NB4 (cell line): ENCODE measurements around the gene KLRK1.
"Not testable (repeated sequence)": the region's sequence is repeated elsewhere in the genome, so short reads cannot be mapped to it uniquely, and the experiment has no call there.

Experiments
- DNase-seq: peaks from one replicate; pipeline ENCODE4 v3.0.0; 2010; ENCODE audit warnings: low read depth
- H3K4me3 ChIP-seq: one replicate; pipeline ENCODE4 v1.5.1; 2011; ENCODE audit warnings: mild to moderate bottlenecking, low read depth, low read length, moderate library complexity
- CTCF ChIP-seq: IDR thresholded peaks from one replicate; pipeline ENCODE4 v1.5.1; 2012; ENCODE audit warnings: low read depth, low read length
- MAX ChIP-seq: IDR thresholded peaks from 2 replicates; pipeline ENCODE4 v1.6.1; 2011; ENCODE audit warnings: low read depth, low read length
- MYC ChIP-seq: IDR thresholded peaks from 2 replicates; pipeline ENCODE4 v1.6.1; 2011; ENCODE audit warnings: low read depth, low read length
- POLR2A ChIP-seq: IDR thresholded peaks from 2 replicates; pipeline ENCODE4 v1.6.1; 2011; ENCODE audit warnings: mild to moderate bottlenecking; ENCODE audit not compliant: insufficient read length; ENCODE audit errors: extremely low read depth

The KLRK1 gene

GRCh38 chr12:10395390-10395998 is 5.7 kb upstream of the KLRK1 start:
- peak overlapping the region; percentile 69 for H3K4me3 ChIP-seq
- DNase-seq = peak; percentile 90

GRCh38 chr12:10394531-10395152 is 4.8 kb upstream of the KLRK1 start:
- H3K4me3 ChIP-seq, DNase-seq: not testable (repeated sequence)

More at GRCh38 chr12:10395390-10395998, 5.7 kb upstream of the KLRK1 start:
- TF ChIP-seq MAX = no peak
- 0 out of 2 replicates have a peak, but pooled peaks have one; percentile 12 for TF ChIP-seq MYC

- no peak for DNase-seq
- TF ChIP-seq MYC = no peak
- TF ChIP-seq MAX = no peak
- TF ChIP-seq CTCF = no peak
- TF ChIP-seq POLR2A = no peak
- no peak overlapping the region for H3K4me3 ChIP-seq
Observed at GRCh38 chr12:10393291-10393690, 3.5 kb upstream of the KLRK1 start.

- 0 out of 2 replicates have a peak, but pooled peaks have one; percentile 8 for TF ChIP-seq MAX
- TF ChIP-seq POLR2A = no peak
- TF ChIP-seq MYC = peak; percentile 73; the same call in 1 of the 2 replicates
- no peak for TF ChIP-seq CTCF
- H3K4me3 ChIP-seq = peak overlapping the region; percentile 22
- DNase-seq = peak; percentile 95
Observed at GRCh38 chr12:10392394-10392930, 2.6 kb upstream of the KLRK1 start.

GRCh38 chr12:10390991-10391390 is 1.1 kb upstream of the KLRK1 start:
- not testable (repeated sequence) for DNase-seq, H3K4me3 ChIP-seq

GRCh38 chr12:10388624-10389413 is 1.0 kb downstream of the KLRK1 start:
- H3K4me3 ChIP-seq = no peak overlapping the region
- no peak for TF ChIP-seq MYC
- no peak for TF ChIP-seq MAX
- no peak for TF ChIP-seq POLR2A
- no peak for TF ChIP-seq CTCF
- DNase-seq = no peak

GRCh38 chr12:10387498-10387897 is 2.3 kb downstream of the KLRK1 start:
- not testable (repeated sequence) for DNase-seq, H3K4me3 ChIP-seq

GRCh38 chr12:10386857-10387256 is 3.0 kb downstream of the KLRK1 start:
- TF ChIP-seq POLR2A (no peak), MAX (no peak), CTCF (no peak), MYC (no peak)
- no peak for DNase-seq
- no peak overlapping the region for H3K4me3 ChIP-seq
